Prostate gland (tissue), 2 donors: ENCODE measurements around the gene PAPSS1.

Experiments used
- CTCF ChIP-seq, 4 experiments: fragments of 200-600 bp in 2 of 4; fragments of 450-650 bp in 2 of 4; sonication (generic) in 2 of 4; IDR thresholded peaks; 1 replicate in 3 of 4; 2 replicates in 1 of 4; pipeline ENCODE4 v1.5.1; 2016 to 2019; ENCODE audit warnings: antibody characterized with exemption in 4 of 4, mild to moderate bottlenecking in 2 of 4, moderate library complexity in 2 of 4
- POLR2A ChIP-seq: fragments of 450-650 bp; IDR thresholded peaks from one replicate; pipeline ENCODE4 v1.6.1; 2016; ENCODE audit warnings: antibody characterized with exemption, mild to moderate bottlenecking

- no peak for TF ChIP-seq POLR2A
- TF ChIP-seq CTCF (IDR thresholded peaks at IDR 0.05) = no peak
Observed at GRCh38 chr4:107564326-107564725, 155.7 kb downstream of the PAPSS1 start.
